RWPE2 (cell line): ENCODE measurements around the gene EXT2.

Experiments used
- ATAC-seq: fragments of 200-7000 bp; cut with Tn5 transposase; 3 replicates; pipeline ENCODE4 v1.9.1; 2021; ENCODE audit warnings: low read depth
- DNase-seq: peaks from one replicate; pipeline ENCODE4 v3.0.0-alpha.2; 2020; ENCODE audit warnings: low spot score
- H3K27ac ChIP-seq: fragments of 450-650 bp; 2 replicates; pipeline ENCODE4 v1.5.1; 2017; ENCODE audit warnings: mild to moderate bottlenecking; ENCODE audit not compliant: poor library complexity, severe bottlenecking
- H3K27me3 ChIP-seq: fragments of 250-450 bp; sonication (Bioruptor Pico); 2 replicates; pipeline ENCODE4 v1.5.1; 2021; ENCODE audit warnings: mild to moderate bottlenecking, moderate library complexity; ENCODE audit not compliant: insufficient read depth, poor library complexity, severe bottlenecking
- H3K36me3 ChIP-seq: fragments of 250-450 bp; sonication (Bioruptor Pico); 2 replicates; pipeline ENCODE4 v1.5.1; 2020; ENCODE audit warnings: low read depth, mild to moderate bottlenecking, moderate library complexity
- H3K4me1 ChIP-seq: fragments of 250-450 bp; sonication (Bioruptor Pico); 2 replicates; pipeline ENCODE4 v1.5.1; 2021; ENCODE audit warnings: mild to moderate bottlenecking, moderate library complexity; ENCODE audit not compliant: insufficient read depth, poor library complexity, severe bottlenecking
- H3K4me3 ChIP-seq: fragments of 250-450 bp; sonication (Bioruptor Pico); 2 replicates; pipeline ENCODE4 v1.5.1; 2021; ENCODE audit warnings: mild to moderate bottlenecking, moderate library complexity; ENCODE audit not compliant: severe bottlenecking
- H3K9me3 ChIP-seq: fragments of 250-450 bp; sonication (Bioruptor Pico); 2 replicates; pipeline ENCODE4 v1.5.1; 2021; ENCODE audit warnings: mild to moderate bottlenecking, moderate library complexity; ENCODE audit not compliant: severe bottlenecking
- TF ChIP-seq, protein P1 (sequence below): fragments of 450-650 bp; IDR thresholded peaks from one replicate; pipeline ENCODE4 v1.5.1; 2017; ENCODE audit warnings: mild to moderate bottlenecking, moderate library complexity; ENCODE audit not compliant: poor library complexity, severe bottlenecking

The EXT2 gene

DNA sequence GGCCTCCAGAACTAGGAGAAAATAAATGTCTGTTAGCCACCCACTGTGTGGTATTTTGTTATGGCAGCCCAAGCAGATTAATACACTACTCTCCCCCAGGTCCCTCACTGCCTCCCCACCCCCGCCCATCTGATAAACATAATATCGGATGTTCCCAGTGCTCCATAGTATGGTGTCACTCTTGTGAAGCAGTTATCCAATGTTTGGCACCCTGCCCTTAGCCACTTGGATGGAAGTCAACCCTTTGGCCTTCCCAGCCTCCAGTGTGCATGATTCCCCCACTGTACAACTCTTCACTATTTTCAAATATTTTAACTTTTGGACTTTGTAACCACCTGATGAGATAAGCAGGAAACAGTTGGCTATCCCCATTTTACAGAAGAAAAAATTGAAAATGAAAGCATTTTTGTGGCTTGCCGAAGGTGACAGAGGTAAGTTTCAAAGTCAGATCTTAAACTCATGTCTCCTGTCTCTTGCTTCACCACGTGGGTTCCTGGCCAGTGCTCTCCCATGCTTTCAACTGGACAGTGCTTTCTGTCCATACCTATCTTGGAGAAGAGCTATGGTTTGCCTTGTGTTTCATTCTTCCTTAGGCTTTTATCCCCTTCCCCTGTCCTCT lies 161.3 kb downstream of the EXT2 start:
- TF ChIP-seq, protein P1, sequence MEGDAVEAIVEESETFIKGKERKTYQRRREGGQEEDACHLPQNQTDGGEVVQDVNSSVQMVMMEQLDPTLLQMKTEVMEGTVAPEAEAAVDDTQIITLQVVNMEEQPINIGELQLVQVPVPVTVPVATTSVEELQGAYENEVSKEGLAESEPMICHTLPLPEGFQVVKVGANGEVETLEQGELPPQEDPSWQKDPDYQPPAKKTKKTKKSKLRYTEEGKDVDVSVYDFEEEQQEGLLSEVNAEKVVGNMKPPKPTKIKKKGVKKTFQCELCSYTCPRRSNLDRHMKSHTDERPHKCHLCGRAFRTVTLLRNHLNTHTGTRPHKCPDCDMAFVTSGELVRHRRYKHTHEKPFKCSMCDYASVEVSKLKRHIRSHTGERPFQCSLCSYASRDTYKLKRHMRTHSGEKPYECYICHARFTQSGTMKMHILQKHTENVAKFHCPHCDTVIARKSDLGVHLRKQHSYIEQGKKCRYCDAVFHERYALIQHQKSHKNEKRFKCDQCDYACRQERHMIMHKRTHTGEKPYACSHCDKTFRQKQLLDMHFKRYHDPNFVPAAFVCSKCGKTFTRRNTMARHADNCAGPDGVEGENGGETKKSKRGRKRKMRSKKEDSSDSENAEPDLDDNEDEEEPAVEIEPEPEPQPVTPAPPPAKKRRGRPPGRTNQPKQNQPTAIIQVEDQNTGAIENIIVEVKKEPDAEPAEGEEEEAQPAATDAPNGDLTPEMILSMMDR, result no peak
- no peak for ATAC-seq
- H3K4me1 ChIP-seq, result peaks cover 4% of the 10 kb centered on the region

DNA sequence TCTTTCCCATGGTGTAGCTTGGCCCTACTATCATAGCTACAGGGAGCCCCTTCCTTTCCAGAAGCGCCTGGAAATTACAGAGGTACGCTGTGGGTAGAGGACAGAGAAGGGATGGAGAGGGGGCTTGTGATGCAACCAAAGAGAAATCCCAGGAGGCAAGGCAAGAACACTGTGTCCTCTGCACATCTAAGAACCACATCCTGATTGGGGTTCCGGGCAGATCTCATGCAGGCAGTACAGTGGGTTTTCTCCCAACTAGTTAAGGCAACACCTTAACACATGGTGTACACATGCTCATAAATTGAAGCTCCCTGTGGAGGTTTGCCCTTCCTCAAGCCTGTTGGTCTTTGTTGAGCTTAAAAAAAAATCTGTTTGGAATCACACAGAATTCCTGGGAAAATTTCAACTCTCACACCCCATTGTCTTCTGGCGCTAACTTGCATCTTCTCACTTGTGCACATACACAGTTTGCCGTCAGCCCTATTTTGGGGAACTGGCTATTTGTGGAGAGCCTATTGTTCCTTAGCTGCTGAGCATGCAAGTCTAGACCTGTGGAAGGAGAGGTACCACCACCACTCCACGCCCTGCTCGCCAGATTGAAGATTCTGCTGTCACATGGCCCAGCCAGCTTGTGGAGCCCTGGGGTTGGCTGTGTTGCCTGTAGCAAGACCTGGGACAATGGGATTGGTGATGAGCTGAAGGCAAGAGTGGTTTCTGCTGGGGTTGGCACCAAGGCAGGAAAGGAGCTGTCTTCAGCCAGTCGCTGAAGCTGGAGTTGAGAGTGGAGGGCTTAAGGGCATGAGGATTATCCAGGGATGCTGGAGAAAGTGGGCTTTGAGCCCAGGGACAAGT lies 162.1 kb downstream of the EXT2 start:
- TF ChIP-seq, protein P1, result no peak
- H3K9me3 ChIP-seq, result peaks cover 8% of the 10 kb centered on the region
- H3K4me3 ChIP-seq, result no peak overlapping the region
- no peaks in the 10 kb centered on the region for H3K36me3 ChIP-seq
- DNase-seq (no peak), ATAC-seq (no peak)
- no peak overlapping the region for H3K27ac ChIP-seq
- no peaks in the 10 kb centered on the region for H3K27me3 ChIP-seq
- peaks cover 9% of the 10 kb centered on the region for H3K4me1 ChIP-seq

More for the DNA sequence above, 161.3 kb downstream of the EXT2 start:
- H3K36me3 ChIP-seq, result no peaks in the 10 kb centered on the region
- no peak overlapping the region for H3K4me3 ChIP-seq
- no peak for DNase-seq
- no peaks in the 10 kb centered on the region for H3K27me3 ChIP-seq
- no peak overlapping the region for H3K27ac ChIP-seq
- peaks cover 8% of the 10 kb centered on the region for H3K9me3 ChIP-seq

DNA sequence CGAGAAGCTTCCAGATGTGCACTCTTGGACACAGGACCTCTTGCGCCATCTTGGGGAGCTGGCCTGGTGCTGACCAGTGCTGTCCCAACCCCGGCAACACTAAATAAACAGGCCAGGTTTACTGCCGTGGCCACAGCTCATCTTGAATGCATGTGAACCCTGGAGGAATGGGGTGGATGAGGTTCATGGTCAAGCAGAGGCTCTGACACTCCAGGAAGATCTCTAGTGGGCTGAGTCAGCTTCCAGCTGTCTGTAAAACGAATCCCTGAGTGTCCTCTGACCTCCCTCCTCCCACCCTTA lies 162.7 kb downstream of the EXT2 start:
- no peaks in the 10 kb centered on the region for H3K36me3 ChIP-seq
- peaks cover 11% of the 10 kb centered on the region for H3K4me1 ChIP-seq
- TF ChIP-seq, protein P1, result no peak
- ATAC-seq (no peak), DNase-seq (no peak)
- no peak overlapping the region for H3K27ac ChIP-seq
- H3K9me3 ChIP-seq, result peaks cover 4% of the 10 kb centered on the region
- H3K4me3 ChIP-seq, result no peak overlapping the region
- H3K27me3 ChIP-seq, result no peaks in the 10 kb centered on the region

DNA sequence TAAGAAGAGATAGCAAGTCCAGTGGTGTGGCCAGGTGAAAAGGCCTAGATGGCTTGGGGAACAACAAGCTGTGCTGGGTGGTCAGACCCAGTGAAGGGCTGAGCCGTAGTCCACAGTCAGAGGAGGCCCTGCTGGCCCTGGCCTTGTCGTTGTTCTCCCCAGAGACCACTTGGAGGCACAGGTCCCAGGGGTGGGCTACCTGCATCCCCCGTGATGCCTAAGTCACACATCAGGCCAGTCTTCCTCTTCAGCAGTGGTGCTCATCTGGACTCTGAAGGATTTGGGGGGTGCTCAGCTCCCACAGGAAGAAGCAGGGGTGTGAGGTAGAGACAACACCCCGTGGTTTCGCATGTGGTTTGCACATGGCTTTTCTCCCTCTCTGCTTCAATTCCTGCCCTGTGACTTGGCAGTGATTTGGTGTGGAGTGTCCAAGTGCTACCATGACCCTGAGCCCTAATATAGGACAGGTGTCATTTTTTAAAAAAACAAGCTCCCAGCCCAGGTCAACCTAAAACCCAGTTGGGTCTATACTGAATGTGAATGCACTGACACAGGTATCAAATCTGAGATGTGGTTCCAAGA lies 163.5 kb downstream of the EXT2 start:
- no peaks in the 10 kb centered on the region for H3K9me3 ChIP-seq
- no peaks in the 10 kb centered on the region for H3K27me3 ChIP-seq
- no peak overlapping the region for H3K27ac ChIP-seq
- H3K4me1 ChIP-seq, result peaks cover 11% of the 10 kb centered on the region
- ATAC-seq (no peak), DNase-seq (no peak)
- H3K4me3 ChIP-seq, result no peak overlapping the region
- no peaks in the 10 kb centered on the region for H3K36me3 ChIP-seq
- TF ChIP-seq, protein P1, result no peak
